CD8-positive, alpha-beta memory T cell (primary cell): ENCODE data around the gene SAE1. TPM values are rescaled to one million over a fixed set of nuclear protein-coding genes. Genes with fewer than 3 reads are reported as not detected.

Experiments used
- CTCF ChIA-PET: fragments of 350-600 bp; sonication (Branson Sonifier 250); formaldehyde crosslinking; loops from one replicate; lab custom pipeline; 2021; ENCODE audit warnings: antibody characterized with exemption; lab: Charles Lee
- POLR2A ChIA-PET: fragments of 350-600 bp; sonication (Branson Sonifier 250); formaldehyde crosslinking; loops from one replicate; lab custom pipeline; 2021; ENCODE audit warnings: antibody characterized with exemption; lab: Charles Lee
- DNase-seq, 5 donors: peaks; one replicate each; pipeline versions ENCODE4 v3.0.0 to v3.0.0-alpha.2; 2020 to 2022; ENCODE audit warnings: mixed read lengths in 1 of 5
- H3K27ac ChIP-seq: one replicate; pipeline ENCODE4 v1.7.0; 2013; ENCODE audit warnings: low read depth, mild to moderate bottlenecking, low read length, moderate library complexity
- H3K27me3 ChIP-seq: 2 replicates; pipeline ENCODE4 v1.7.0; 2013; ENCODE audit warnings: low read length, mild to moderate bottlenecking; ENCODE audit not compliant: insufficient read depth, poor library complexity, severe bottlenecking
- H3K36me3 ChIP-seq: 2 replicates; pipeline ENCODE4 v1.7.0; 2013; ENCODE audit warnings: mild to moderate bottlenecking, low read length, moderate library complexity; ENCODE audit not compliant: insufficient read depth
- H3K4me1 ChIP-seq: 2 replicates; pipeline ENCODE4 v1.7.0; 2013; ENCODE audit warnings: mild to moderate bottlenecking, low read length, moderate library complexity; ENCODE audit not compliant: insufficient read depth
- H3K4me3 ChIP-seq: 2 replicates; pipeline ENCODE4 v1.7.0; 2013; ENCODE audit warnings: mild to moderate bottlenecking, low read length
- H3K9me3 ChIP-seq: 2 replicates; pipeline ENCODE4 v1.7.0; 2013; ENCODE audit warnings: mild to moderate bottlenecking, low read length
- H3K27ac Mint-ChIP-seq, 8 donors: one replicate each; pipeline ENCODE4 v1.8.0; 2020 to 2021; ENCODE audit warnings: mixed read lengths in 8 of 8, mild to moderate bottlenecking in 6 of 8, inconsistent platforms in 3 of 8, moderate library complexity in 3 of 8
- H3K27me3 Mint-ChIP-seq, 2 donors: one replicate each; pipeline ENCODE4 v1.8.0; 2020 to 2021; ENCODE audit warnings: mixed read lengths in 2 of 2, mild to moderate bottlenecking in 1 of 2, moderate library complexity in 1 of 2
- H3K36me3 Mint-ChIP-seq, 3 donors: one replicate each; pipeline ENCODE4 v1.8.0; 2020 to 2021; ENCODE audit warnings: mixed read lengths in 3 of 3, inconsistent platforms in 1 of 3, mild to moderate bottlenecking in 1 of 3
- H3K4me1 Mint-ChIP-seq, 3 donors: one replicate each; pipeline ENCODE4 v1.8.0; 2020 to 2021; ENCODE audit warnings: mixed read lengths in 3 of 3, inconsistent platforms in 1 of 3, mild to moderate bottlenecking in 1 of 3
- H3K4me3 Mint-ChIP-seq, 7 donors: one replicate each; pipeline ENCODE4 v1.8.0; 2020 to 2021; ENCODE audit warnings: mixed read lengths in 7 of 7, mild to moderate bottlenecking in 6 of 7, moderate library complexity in 4 of 7, inconsistent platforms in 2 of 7
- H3K9me3 Mint-ChIP-seq, 5 donors: one replicate each; pipeline ENCODE4 v1.8.0; 2020 to 2022; ENCODE audit warnings: mixed read lengths in 5 of 5, mild to moderate bottlenecking in 3 of 5, moderate library complexity in 2 of 5, inconsistent platforms in 1 of 5
- polyA plus RNA-seq: library from polyadenylated mRNA; unstranded; fragments of 300-500 nt; fragmentation: Illumina TruSeq; gene quantifications from one replicate; pipeline ENCODE4 v1.2.3, GENCODE V29; 2021
- total RNA-seq, 2 experiments: library from RNA; stranded (reverse); gene quantifications; one replicate each; pipeline ENCODE4 v1.2.3, GENCODE V29; 2021

Gene SAE1
- total and polyA plus RNA-seq, 3 experiments from 2014 or later = 107 to 172 (median 167) TPM

GRCh38 chr19:47161876-47162489 is 31.3 kb downstream of the SAE1 start:
- Mint-ChIP-seq H3K27ac (peak overlapping the region in 5 of 8 donors; percentile 26 to 68 (median 63)), H3K4me1 (peaks cover 39 to 55% (median 45%) of the 10 kb centered on the region in 3 donors), H3K27me3 (no peaks in the 10 kb centered on the region), H3K36me3 (peaks cover 0 to 16% (median 0%) of the 10 kb centered on the region in 3 donors), H3K9me3 (no peaks in the 10 kb centered on the region), H3K4me3 (no peak overlapping the region)
- no peak overlapping the region for H3K27ac ChIP-seq
- CTCF ChIA-PET = interaction anchor here (1.3 to 20.5 kb wide), 3 partner anchors 13 to 85 kb away, joined by 3 to 342 read pairs (median 29); no protein-coding TSS in a partner anchor
- no peaks in the 10 kb centered on the region for H3K27me3 ChIP-seq
- POLR2A ChIA-PET = interaction anchor here (1.0 to 1.3 kb wide), 2 partner anchors 49 to 64 kb away, joined by 3 to 4 read pairs; no protein-coding TSS in a partner anchor
- H3K4me1 ChIP-seq = peaks cover 54% of the 10 kb centered on the region
- H3K9me3 ChIP-seq = no peaks in the 10 kb centered on the region
- peaks cover 5% of the 10 kb centered on the region for H3K36me3 ChIP-seq
- H3K4me3 ChIP-seq = no peak overlapping the region
- no peak for DNase-seq

GRCh38 chr19:47168065-47168464 is 37.4 kb downstream of the SAE1 start:
- Histone ChIP-seq H3K9me3 (no peaks in the 10 kb centered on the region), H3K4me1 (no peaks in the 10 kb centered on the region), H3K27me3 (no peaks in the 10 kb centered on the region), H3K4me3 (no peak overlapping the region), H3K27ac (no peak overlapping the region), H3K36me3 (peaks cover 27% of the 10 kb centered on the region)
- H3K27ac Mint-ChIP-seq = no peak overlapping the region
- peaks cover 4 to 46% (median 16%) of the 10 kb centered on the region in 3 donors for H3K36me3 Mint-ChIP-seq
- no peaks in the 10 kb centered on the region for H3K27me3 Mint-ChIP-seq
- H3K9me3 Mint-ChIP-seq = no peaks in the 10 kb centered on the region
- POLR2A ChIA-PET = no interaction called here
- CTCF ChIA-PET = interaction anchor here (0.6 to 2.5 kb wide), 5 partner anchors 10 to 181 kb away, joined by 3 to 10 read pairs (median 5); partner anchors contain the start of gene DHX34
- H3K4me1 Mint-ChIP-seq = peaks cover 8 to 14% (median 11%) of the 10 kb centered on the region in 3 donors
- DNase-seq = no peak
- H3K4me3 Mint-ChIP-seq = no peak overlapping the region

- Mint-ChIP-seq H3K9me3 (no peaks in the 10 kb centered on the region), H3K4me1 (peaks cover 33 to 53% (median 49%) of the 10 kb centered on the region in 3 donors), H3K36me3 (peaks cover 4 to 40% (median 24%) of the 10 kb centered on the region in 3 donors), H3K27ac (peak overlapping the region in 4 of 8 donors; percentile 12 to 73 (median 20)), H3K27me3 (no peaks in the 10 kb centered on the region), H3K4me3 (no peak overlapping the region)
- no peak overlapping the region for H3K4me3 ChIP-seq
- H3K27me3 ChIP-seq = no peaks in the 10 kb centered on the region
- ChIA-PET CTCF (interaction anchor here (1.1 to 2.2 kb wide), 3 partner anchors 38 to 94 kb away, joined by 4 to 6 read pairs (median 5); no protein-coding TSS in a partner anchor), POLR2A (interaction anchor here (0.5 to 1.1 kb wide), 3 partner anchors 13 to 40 kb away, joined by 3 to 4 read pairs (median 4); no protein-coding TSS in a partner anchor)
- peaks cover 31% of the 10 kb centered on the region for H3K36me3 ChIP-seq
- DNase-seq = no peak
- H3K4me1 ChIP-seq = peaks cover 31% of the 10 kb centered on the region
- H3K9me3 ChIP-seq = no peaks in the 10 kb centered on the region
- H3K27ac ChIP-seq = no peak overlapping the region
These were observed 42.2 kb downstream of the SAE1 start for GRCh38 chr19:47172666-47173455.

GRCh38 chr19:47176071-47176626 is 45.5 kb downstream of the SAE1 start:
- Histone ChIP-seq H3K27me3 (no peaks in the 10 kb centered on the region), H3K27ac (no peak overlapping the region), H3K4me1 (peaks cover 58% of the 10 kb centered on the region), H3K9me3 (no peaks in the 10 kb centered on the region), H3K36me3 (peaks cover 15% of the 10 kb centered on the region), H3K4me3 (no peak overlapping the region)
- no peak for DNase-seq
- POLR2A ChIA-PET = interaction anchor here (0.6 to 1.4 kb wide), 5 partner anchors 10 to 68 kb away, joined by 3 to 7 read pairs (median 5); partner anchors contain the start of gene ZC3H4
- Mint-ChIP-seq H3K4me1 (peaks cover 44 to 71% (median 66%) of the 10 kb centered on the region in 3 donors), H3K27ac (peak overlapping the region; percentile 68 to 97 (median 92)), H3K4me3 (peak overlapping the region; percentile 10 to 86 (median 82)), H3K27me3 (no peaks in the 10 kb centered on the region), H3K36me3 (peaks cover 0 to 33% (median 20%) of the 10 kb centered on the region in 3 donors), H3K9me3 (no peaks in the 10 kb centered on the region)
- CTCF ChIA-PET = interaction anchor here (1.0 to 4.3 kb wide), 5 partner anchors 11 to 71 kb away, joined by 4 to 30 read pairs (median 13); no protein-coding TSS in a partner anchor

GRCh38 chr19:47176627-47177090 is 46.0 kb downstream of the SAE1 start:
- ChIA-PET POLR2A (interaction anchor here (0.6 to 1.4 kb wide), 7 partner anchors 10 to 68 kb away, joined by 3 to 7 read pairs (median 5); partner anchors contain the start of gene ZC3H4), CTCF (interaction anchor here (0.9 to 4.3 kb wide), 9 partner anchors 10 to 70 kb away, joined by 3 to 30 read pairs (median 6); no protein-coding TSS in a partner anchor)
- Histone ChIP-seq H3K27me3 (no peaks in the 10 kb centered on the region), H3K9me3 (no peaks in the 10 kb centered on the region), H3K4me1 (peaks cover 58% of the 10 kb centered on the region), H3K36me3 (peaks cover 15% of the 10 kb centered on the region), H3K4me3 (peak overlapping the region; percentile 17), H3K27ac (no peak overlapping the region)
- peaks cover 44 to 71% (median 66%) of the 10 kb centered on the region in 3 donors for H3K4me1 Mint-ChIP-seq
- no peaks in the 10 kb centered on the region for H3K27me3 Mint-ChIP-seq
- DNase-seq = peak in 3 of 5 donors; percentile 54 to 79 (median 63)
- no peaks in the 10 kb centered on the region for H3K9me3 Mint-ChIP-seq
- H3K27ac Mint-ChIP-seq = peak overlapping the region; percentile 68 to 97 (median 92)
- peak overlapping the region; percentile 10 to 86 (median 82) for H3K4me3 Mint-ChIP-seq
- peaks cover 0 to 33% (median 20%) of the 10 kb centered on the region in 3 donors for H3K36me3 Mint-ChIP-seq

- DNase-seq = no peak
- H3K4me1 ChIP-seq = peaks cover 88% of the 10 kb centered on the region
- Mint-ChIP-seq H3K27me3 (peaks cover 0 to 3% of the 10 kb centered on the region in 2 donors), H3K9me3 (no peaks in the 10 kb centered on the region), H3K4me3 (peak overlapping the region in 1 of 7 donors; percentile 23), H3K36me3 (peaks cover 0 to 26% (median 14%) of the 10 kb centered on the region in 3 donors), H3K4me1 (peaks cover 61 to 85% (median 84%) of the 10 kb centered on the region in 3 donors), H3K27ac (peak overlapping the region in 7 of 8 donors; percentile 12 to 84 (median 73))
- H3K9me3 ChIP-seq = no peaks in the 10 kb centered on the region
- H3K27ac ChIP-seq = no peak overlapping the region
- ChIA-PET POLR2A (interaction anchor here (0.6 kb wide), 1 partner anchor 70 kb away, joined by 5 read pairs; no protein-coding TSS in a partner anchor), CTCF (interaction anchor here (1.0 to 4.3 kb wide), 4 partner anchors 7 to 65 kb away, joined by 3 to 30 read pairs (median 21); partner anchors contain the start of gene SAE1)
- no peaks in the 10 kb centered on the region for H3K27me3 ChIP-seq
- no peaks in the 10 kb centered on the region for H3K36me3 ChIP-seq
- no peak overlapping the region for H3K4me3 ChIP-seq
These were observed 49.1 kb downstream of the SAE1 start for GRCh38 chr19:47179653-47180310.
